Smooth muscle cell (in vitro differentiated cells): ENCODE results near the gene ZBTB4. TPM values are rescaled to one million over a fixed set of nuclear protein-coding genes. Genes with fewer than 3 reads are reported as not detected.
A peak's percentile ranks its signal among the peaks of the same experiment; 100 is the strongest.

Source experiments
- DNase-seq: peaks from one replicate; lab custom pipeline; 2025; ENCODE audit not compliant: unreplicated experiment; lab: John Stamatoyannopoulos, UW
- H2AFZ ChIP-seq: fragments of 200-600 bp; sonication (generic); 2 replicates; pipeline ENCODE4 v1.6.0; 2016; ENCODE audit warnings: antibody characterized with exemption, low read depth, mild to moderate bottlenecking
- H3F3A ChIP-seq: fragments of 200-600 bp; sonication (generic); 2 replicates; pipeline ENCODE4 v1.6.0; 2017; ENCODE audit warnings: antibody characterized with exemption, low read depth
- H3K27ac ChIP-seq: fragments of 200-600 bp; sonication (generic); 2 replicates; pipeline ENCODE4 v1.5.1; 2016; ENCODE audit warnings: low read depth, mild to moderate bottlenecking
- H3K27me3 ChIP-seq: fragments of 200-600 bp; sonication (generic); 2 replicates; pipeline ENCODE4 v1.6.1; 2016; ENCODE audit warnings: low read depth, mild to moderate bottlenecking
- H3K36me3 ChIP-seq: fragments of 200-600 bp; sonication (generic); 2 replicates; pipeline ENCODE4 v1.5.1; 2016; ENCODE audit warnings: low read depth
- H3K4me1 ChIP-seq: fragments of 200-600 bp; sonication (generic); 2 replicates; pipeline ENCODE4 v1.5.1; 2016; ENCODE audit warnings: low read depth
- H3K4me2 ChIP-seq: fragments of 200-600 bp; sonication (generic); 2 replicates; pipeline ENCODE4 v1.6.0; 2016; ENCODE audit warnings: mild to moderate bottlenecking
- H3K4me3 ChIP-seq: fragments of 200-600 bp; sonication (generic); 2 replicates; pipeline ENCODE4 v1.5.1; 2016; ENCODE audit warnings: mild to moderate bottlenecking
- H3K79me2 ChIP-seq: fragments of 200-600 bp; sonication (generic); 2 replicates; pipeline ENCODE4 v1.6.0; 2016; ENCODE audit warnings: low read depth, mild to moderate bottlenecking
- H3K9ac ChIP-seq: fragments of 200-600 bp; sonication (generic); 2 replicates; pipeline ENCODE4 v1.6.0; 2016; ENCODE audit warnings: low read depth
- H3K9me3 ChIP-seq: fragments of 200-600 bp; sonication (generic); replicated peaks from 2 replicates; pipeline ENCODE4 v1.5.1; 2016; ENCODE audit warnings: low read depth
- H4K20me1 ChIP-seq: fragments of 200-600 bp; sonication (generic); 2 replicates; pipeline ENCODE4 v1.6.0; 2016; ENCODE audit warnings: low read depth
- CTCF ChIP-seq: fragments of 200-600 bp; sonication (generic); IDR thresholded peaks from 2 replicates; pipeline ENCODE4 v1.5.1; 2017; ENCODE audit warnings: borderline replicate concordance, mild to moderate bottlenecking, antibody characterized with exemption; ENCODE audit not compliant: insufficient read depth, poor library complexity, severe bottlenecking
- WGBS: methylation state at CpG from one replicate; pipeline ENCODE4 v1.1.7; 2016; ENCODE audit warnings: low lambda C conversion rate; 5-methylcytosine and 5-hydroxymethylcytosine counted together
- polyA plus RNA-seq: library from polyadenylated mRNA; unstranded; fragments of >200 nt; fragmentation: Nextera tagmentation; extraction: Ambion mirVana; gene quantifications from 2 replicates; pipeline ENCODE4 v1.2.1, GENCODE V29; 2016
- total RNA-seq: library from RNA; depleted of rRNA; stranded (reverse); fragments of >200 nt; gene quantifications from 2 replicates; pipeline ENCODE4 v1.2.3, GENCODE V29; 2014

The ZBTB4 gene
- total and polyA plus RNA-seq, 2 experiments from 2014 or later: 22.8 to 25.6 TPM

GRCh38 chr17:7437369-7437863 lies 42.0 kb downstream of the ZBTB4 start:
- H4K20me1 ChIP-seq: peaks cover 12% of the 10 kb centered on the region
- H3K4me3 ChIP-seq: peak overlapping the region; percentile 61
- H3K79me2 ChIP-seq: no peaks in the 10 kb centered on the region
- peaks cover 22% of the 10 kb centered on the region for H3K4me1 ChIP-seq
- no peaks in the 10 kb centered on the region for H3K36me3 ChIP-seq
- peak overlapping the region; percentile 88 for H3K4me2 ChIP-seq
- H3K27ac ChIP-seq: no peak overlapping the region
- no peak overlapping the region for H2AFZ ChIP-seq
- no peak overlapping the region for H3K9ac ChIP-seq
- H3F3A ChIP-seq: peaks cover 16% of the 10 kb centered on the region
- no peak for TF ChIP-seq CTCF
- WGBS: 13% methylated on average over 27 of the region's 31 CpGs
- H3K27me3 ChIP-seq: no peaks in the 10 kb centered on the region
- DNase-seq: no peak
- no peaks in the 10 kb centered on the region for H3K9me3 ChIP-seq

- no peaks in the 10 kb centered on the region for H3K9me3 ChIP-seq
- peaks cover 22% of the 10 kb centered on the region for H3K4me1 ChIP-seq
- H2AFZ ChIP-seq: no peak overlapping the region
- H3K9ac ChIP-seq: no peak overlapping the region
- peak overlapping the region; percentile 61 for H3K4me3 ChIP-seq
- peaks cover 16% of the 10 kb centered on the region for H3F3A ChIP-seq
- H3K4me2 ChIP-seq: peak overlapping the region; percentile 88
- H3K27ac ChIP-seq: peak overlapping the region; percentile 70
- TF ChIP-seq CTCF: peak; percentile 68
- DNase-seq: no peak
- 4% methylated on average over 92 of the region's 92 CpGs for WGBS
- H3K36me3 ChIP-seq: no peaks in the 10 kb centered on the region
- no peaks in the 10 kb centered on the region for H3K79me2 ChIP-seq
- H3K27me3 ChIP-seq: no peaks in the 10 kb centered on the region
- peaks cover 12% of the 10 kb centered on the region for H4K20me1 ChIP-seq
Observed at GRCh38 chr17:7436556-7437368, 42.7 kb downstream of the ZBTB4 start.

- Histone ChIP-seq H3F3A (peaks cover 9% of the 10 kb centered on the region), H3K27ac (peak overlapping the region; percentile 70), H3K79me2 (no peaks in the 10 kb centered on the region), H3K4me2 (peak overlapping the region; percentile 88), H3K9me3 (no peaks in the 10 kb centered on the region), H3K27me3 (no peaks in the 10 kb centered on the region), H2AFZ (peak overlapping the region; percentile 40), H3K9ac (peak overlapping the region; percentile 7), H3K4me3 (peak overlapping the region; percentile 61), H3K4me1 (peaks cover 18% of the 10 kb centered on the region), H4K20me1 (peaks cover 4% of the 10 kb centered on the region), H3K36me3 (no peaks in the 10 kb centered on the region)
- WGBS: 8% methylated on average over 45 of the region's 49 CpGs
- TF ChIP-seq CTCF: peak; percentile 23
- DNase-seq: no peak
Observed at GRCh38 chr17:7435676-7436555, 43.5 kb downstream of the ZBTB4 start.
